Stimulated activated CD8-positive, alpha-beta memory T cell treated with anti-CD3 and anti-CD28 coated beads, Interleukin-4, amount 100 ng/mL, for 4 hours (primary cell): ENCODE data around the gene ENKD1.

Experiments
- DNase-seq, 2 donors: peaks; one replicate each; pipeline ENCODE4 v3.0.0-alpha.2; 2020; ENCODE audit warnings: low read depth in 2 of 2, low spot score in 1 of 2

The ENKD1 gene

GRCh38 chr16:67664258-67664657, 2.3 kb downstream of the ENKD1 start:
- DNase-seq, result no peak

GRCh38 chr16:67663877-67664222, 2.7 kb downstream of the ENKD1 start:
- DNase-seq, result no peak

GRCh38 chr16:67663151-67663876, 3.2 kb downstream of the ENKD1 start:
- no peak for DNase-seq

GRCh38 chr16:67662653-67663010, 3.9 kb downstream of the ENKD1 start:
- DNase-seq, result no peak

- DNase-seq, result no peak
Measured at GRCh38 chr16:67661886-67662652, 4.5 kb downstream of the ENKD1 start.

- no peak for DNase-seq
Measured at GRCh38 chr16:67661101-67661761, 5.3 kb downstream of the ENKD1 start.

GRCh38 chr16:67660564-67661028, 6.0 kb downstream of the ENKD1 start, which contains the start of gene PARD6A:
TSS of gene PARD6A (plus strand) at chr16:67660960. CDS start at chr16:67661039, 79 bp downstream.
- DNase-seq, result peak; percentile 76 to 92

- DNase-seq, result peak; percentile 82
Measured at GRCh38 chr16:67659675-67660563, 6.6 kb downstream of the ENKD1 start, which contains the start of gene ACD. TSS of gene ACD (minus strand) at chr16:67660260. CDS start at chr16:67660220, 40 bp downstream.

GRCh38 chr16:67658849-67659674, 7.5 kb downstream of the ENKD1 start:
- no peak for DNase-seq

- DNase-seq, result no peak
Measured at GRCh38 chr16:67657751-67658518, 8.6 kb downstream of the ENKD1 start.

- DNase-seq, result no peak
Measured at GRCh38 chr16:67657017-67657608, 9.4 kb downstream of the ENKD1 start.

- no peak for DNase-seq
Measured at GRCh38 chr16:67656344-67657016, 10.1 kb downstream of the ENKD1 start.

GRCh38 chr16:67655363-67655762, 11.2 kb downstream of the ENKD1 start:
- no peak for DNase-seq

- no peak for DNase-seq
Measured at GRCh38 chr16:67654403-67654911, 12.1 kb downstream of the ENKD1 start.

GRCh38 chr16:67653789-67654402, 12.7 kb downstream of the ENKD1 start:
- no peak for DNase-seq

- DNase-seq, result no peak
Measured at GRCh38 chr16:67653128-67653788, 13.3 kb downstream of the ENKD1 start.

- no peak for DNase-seq
Measured at GRCh38 chr16:67652578-67653127, 13.9 kb downstream of the ENKD1 start.
